NCI-H1436 (cell line): ENCODE results near the gene PARVG.

Source experiments
- DNase-seq: peaks from one replicate; lab custom pipeline; 2025; lab: John Stamatoyannopoulos, UW

The PARVG gene, protein sequence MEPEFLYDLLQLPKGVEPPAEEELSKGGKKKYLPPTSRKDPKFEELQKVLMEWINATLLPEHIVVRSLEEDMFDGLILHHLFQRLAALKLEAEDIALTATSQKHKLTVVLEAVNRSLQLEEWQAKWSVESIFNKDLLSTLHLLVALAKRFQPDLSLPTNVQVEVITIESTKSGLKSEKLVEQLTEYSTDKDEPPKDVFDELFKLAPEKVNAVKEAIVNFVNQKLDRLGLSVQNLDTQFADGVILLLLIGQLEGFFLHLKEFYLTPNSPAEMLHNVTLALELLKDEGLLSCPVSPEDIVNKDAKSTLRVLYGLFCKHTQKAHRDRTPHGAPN

DNA sequence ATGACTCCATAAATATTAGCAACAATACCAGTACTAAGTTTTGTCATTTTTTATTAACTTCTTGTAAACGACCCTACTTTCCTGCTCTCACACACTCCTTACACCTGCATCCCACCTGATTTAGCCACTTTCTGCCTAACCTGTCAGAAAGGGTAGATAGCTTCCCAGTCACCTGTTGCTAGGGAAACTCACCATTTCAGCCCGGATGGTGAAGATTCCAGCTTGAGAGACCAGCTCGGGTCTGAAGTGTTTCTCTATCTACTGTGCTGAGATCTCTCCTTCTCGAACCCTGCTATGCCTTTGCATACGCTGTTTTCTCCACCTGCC, at the start of gene PARVG:
Gene PARVG (plus strand): TSS at position 220 of the 327 bp plus-strand sequence. CDS start 2,405 bp downstream, outside the sequence.
- DNase-seq, result no peak

DNA sequence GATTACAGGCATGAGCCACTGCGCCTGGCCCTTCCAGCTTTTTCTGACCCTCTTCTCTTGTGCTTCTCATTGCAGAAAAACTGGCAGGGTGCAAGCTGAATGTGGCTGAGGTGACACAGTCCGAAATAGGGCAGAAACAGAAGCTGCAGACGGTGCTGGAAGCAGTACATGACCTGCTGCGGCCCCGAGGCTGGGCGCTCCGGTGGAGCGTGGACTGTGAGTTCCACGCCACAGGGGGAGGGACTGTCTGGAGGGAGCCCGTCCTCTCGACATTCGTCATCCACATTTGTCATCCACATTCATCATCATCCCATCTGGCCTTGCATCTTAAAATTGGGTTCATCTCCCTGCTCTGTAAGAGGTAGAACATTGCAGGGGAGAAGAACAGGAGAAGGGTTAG, 49.3 kb upstream of the PARVG start:
- DNase-seq, result no peak

DNA sequence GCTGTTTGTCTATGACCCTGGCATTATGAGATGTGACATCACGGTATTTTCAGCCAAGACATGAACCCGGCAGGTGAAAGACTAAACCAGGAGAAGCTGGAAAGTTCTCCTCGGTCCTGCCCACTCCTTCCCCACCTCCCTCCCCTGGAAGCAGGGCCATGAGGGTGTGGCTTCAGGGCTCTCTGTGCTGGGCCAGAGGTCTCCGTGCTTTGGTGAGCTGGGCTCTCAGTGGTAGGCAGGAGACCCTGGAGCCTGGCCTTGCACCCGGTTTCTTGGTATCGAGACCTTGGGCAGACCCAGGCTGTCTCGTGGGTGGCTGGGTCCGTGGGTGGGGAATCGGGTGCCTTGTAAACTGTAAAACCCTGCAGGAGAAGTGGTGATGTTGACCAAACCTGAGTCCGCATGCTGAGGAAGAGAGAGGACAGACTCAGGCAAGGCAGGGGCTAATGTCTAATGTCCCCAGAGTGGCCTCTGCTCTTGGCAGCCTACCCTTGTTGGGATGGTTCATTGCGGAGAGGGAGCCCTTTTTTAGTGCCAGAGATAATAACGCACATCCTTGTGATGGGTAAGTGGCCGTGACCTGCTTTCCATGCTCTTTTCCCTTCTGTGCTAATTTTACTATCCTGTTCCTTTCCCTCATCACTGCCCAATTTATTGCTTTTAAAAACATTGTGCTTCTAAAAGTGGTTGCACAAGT, 48.6 kb upstream of the PARVG start:
- DNase-seq, result no peak

DNA sequence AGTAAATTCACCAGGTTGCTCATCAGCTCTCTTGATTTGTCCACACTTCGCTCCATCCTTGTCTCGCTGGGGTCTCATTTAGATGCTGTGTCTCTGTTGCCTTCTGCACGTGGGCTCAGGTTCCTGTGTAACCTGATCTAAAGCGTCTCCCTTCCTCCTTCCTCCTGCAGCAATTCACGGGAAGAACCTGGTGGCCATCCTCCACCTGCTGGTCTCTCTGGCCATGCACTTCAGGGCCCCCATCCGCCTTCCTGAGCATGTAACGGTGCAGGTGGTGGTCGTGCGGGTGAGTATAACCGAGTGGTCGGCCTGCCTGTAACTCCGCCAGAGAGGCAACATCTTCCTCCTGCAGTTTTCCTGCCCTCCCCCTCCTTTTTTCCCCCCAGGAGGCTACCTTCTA, 48.0 kb upstream of the PARVG start:
- no peak for DNase-seq

DNA sequence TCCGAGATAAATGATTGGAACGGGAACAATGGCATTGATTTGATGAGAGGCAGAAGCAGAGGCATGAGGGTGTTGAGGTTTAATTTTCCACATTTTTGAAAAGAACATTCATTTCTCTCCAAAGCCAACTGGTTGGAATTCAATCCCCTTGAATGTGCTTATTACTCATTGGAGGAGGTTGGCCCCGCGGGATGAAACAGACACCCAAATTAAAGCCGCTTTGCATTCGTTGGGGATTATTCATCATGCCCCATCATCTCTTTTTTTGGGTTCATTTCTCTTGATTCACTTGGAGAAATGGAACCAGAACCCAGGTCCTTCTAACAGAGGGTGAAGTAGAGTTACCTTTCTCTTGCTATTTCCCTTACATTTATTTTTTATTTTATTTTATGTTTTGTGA, 47.6 kb upstream of the PARVG start:
- DNase-seq, result no peak

DNA sequence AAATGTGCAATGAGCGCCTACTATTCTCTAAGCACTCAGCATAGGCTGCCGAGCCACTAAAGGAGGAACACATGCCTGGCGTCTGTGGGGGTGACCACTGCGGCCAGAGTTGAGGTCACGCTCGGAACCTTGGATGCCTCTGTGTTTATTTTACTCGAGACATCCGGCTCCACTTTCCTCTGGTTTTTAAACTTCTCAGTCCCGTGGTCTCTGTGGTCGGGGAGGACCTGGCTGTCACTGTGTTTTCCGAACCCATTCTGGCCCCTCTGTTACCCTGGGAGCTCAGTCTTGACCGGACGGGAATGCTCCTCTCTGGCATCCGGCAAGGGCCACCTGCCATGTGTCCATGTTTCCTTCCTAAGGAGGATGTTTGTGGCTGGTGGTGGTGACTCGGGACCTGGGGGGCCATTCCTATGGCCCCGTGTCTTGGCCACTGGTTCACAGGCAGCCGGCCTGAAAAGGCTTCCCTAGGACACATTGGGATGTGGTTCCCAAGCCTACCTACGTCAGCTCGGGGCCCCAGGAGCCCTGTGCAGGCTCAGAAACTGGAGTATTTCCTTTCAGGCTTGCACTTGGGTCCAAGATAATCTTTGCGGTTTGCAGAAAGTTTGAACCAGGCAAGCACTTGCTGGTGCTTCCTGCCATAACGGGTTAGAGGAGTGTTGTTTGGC, 46.7 kb upstream of the PARVG start:
- DNase-seq, result no peak

DNA sequence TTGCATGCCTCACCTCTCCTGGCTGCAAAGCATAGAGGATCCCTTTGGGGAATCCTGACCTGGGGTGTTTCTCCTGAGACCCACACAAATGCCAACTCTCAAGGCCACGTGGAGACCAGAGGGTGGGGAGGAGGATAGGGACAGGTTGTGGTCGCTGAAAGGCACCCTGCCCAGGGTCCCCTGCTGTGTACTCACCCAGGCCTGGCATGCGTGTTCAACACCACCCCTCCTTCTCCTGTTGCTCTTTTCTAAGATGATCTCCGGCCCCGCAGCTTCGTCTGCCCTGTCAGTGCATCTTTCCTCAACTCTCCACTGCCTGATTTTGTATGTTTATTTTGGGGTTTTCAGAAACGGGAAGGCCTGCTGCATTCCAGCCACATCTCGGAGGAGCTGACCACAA, 44.6 kb upstream of the PARVG start:
- no peak for DNase-seq

DNA sequence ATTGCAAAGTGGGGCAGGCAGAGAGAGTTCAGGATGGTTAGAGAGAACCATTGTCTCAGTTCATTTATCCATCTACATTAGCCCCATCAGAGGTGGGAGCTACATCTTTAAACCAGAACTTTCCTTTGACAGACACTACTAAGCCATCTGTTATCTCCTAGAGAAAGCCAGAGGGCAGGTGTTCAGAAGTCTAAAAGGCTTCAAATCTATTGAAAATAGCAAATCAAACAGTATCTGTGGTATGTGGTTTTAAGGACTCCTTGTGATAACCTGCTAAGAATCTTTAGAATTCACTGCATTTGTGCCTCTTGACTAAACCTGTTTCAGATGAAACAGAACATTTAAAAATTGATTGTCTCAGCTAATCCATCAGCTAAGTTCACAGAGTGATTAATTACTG, 43.9 kb upstream of the PARVG start:
- DNase-seq, result no peak

DNA sequence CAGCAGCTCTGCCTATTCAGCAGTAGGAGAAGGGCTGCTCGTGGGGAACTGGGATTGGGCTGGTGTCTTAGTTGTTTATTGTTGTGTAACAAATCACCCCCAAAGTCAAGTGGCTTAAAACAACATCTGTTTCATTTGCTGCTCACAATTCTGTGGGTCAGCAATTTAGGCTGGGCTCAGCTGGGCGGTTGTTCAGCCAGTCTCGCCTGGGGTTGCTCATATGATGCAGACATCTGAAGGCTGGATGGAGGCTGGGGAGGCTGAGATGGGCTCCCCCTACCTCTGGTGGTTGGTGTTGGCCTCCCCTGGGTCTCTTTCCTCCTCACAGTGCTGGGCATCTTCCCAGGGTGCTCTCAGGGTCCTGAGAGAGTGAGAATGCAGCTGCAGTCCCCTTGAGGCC, 43.3 kb upstream of the PARVG start:
- no peak for DNase-seq

DNA sequence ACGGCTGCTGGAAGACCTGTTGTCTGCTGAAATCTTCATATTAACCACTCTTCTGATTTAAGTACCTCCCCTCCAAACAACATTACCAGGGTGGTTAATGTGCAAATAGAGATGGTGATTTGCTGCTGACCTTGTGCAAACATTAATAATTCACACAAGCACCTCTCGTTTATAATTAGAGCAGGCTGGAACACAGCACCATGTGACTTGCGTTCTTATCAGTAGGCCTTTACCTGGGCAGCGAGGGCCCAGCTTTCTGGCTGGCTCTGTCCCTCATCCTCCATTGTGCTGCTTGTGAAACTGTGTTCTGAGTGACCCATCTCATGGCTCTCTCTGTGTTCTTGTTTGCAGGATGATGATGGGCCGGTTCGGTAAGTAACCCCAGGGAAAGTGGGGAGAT, 41.0 kb upstream of the PARVG start:
- DNase-seq, result peak; percentile 31

DNA sequence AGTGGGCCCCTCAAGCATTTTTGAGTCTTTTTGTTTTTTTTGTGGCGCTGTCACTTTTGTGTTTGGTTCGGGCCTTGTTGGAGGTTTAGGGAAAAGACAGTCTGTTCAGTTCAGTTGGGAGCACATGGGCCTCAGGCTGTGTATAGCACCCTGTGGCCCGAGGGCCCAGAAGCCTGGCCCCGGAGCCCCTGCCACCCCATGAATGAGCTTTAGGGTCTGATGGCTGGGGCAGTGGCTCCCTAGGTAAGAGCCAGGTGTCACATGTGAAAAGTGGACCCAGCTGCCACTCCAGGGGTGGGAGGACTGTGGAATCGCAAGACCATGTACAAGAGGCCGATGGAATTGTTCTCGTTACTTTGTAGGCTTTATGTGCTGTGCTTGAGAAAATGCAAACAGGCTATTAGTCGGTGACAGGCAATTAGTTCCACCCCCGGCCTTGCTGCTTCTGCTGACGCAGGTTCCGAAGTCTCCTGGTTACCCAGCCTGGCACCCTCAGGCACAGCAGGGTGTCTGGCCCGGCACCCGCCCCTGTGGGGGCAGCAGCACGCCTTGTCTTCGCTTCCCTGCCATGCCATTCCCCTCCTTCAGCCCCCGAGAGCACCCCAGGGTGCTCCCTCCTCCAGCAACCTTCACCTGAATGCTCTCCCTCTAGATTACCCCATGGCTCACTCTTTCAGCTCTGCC, 38.2 kb upstream of the PARVG start:
- no peak for DNase-seq

DNA sequence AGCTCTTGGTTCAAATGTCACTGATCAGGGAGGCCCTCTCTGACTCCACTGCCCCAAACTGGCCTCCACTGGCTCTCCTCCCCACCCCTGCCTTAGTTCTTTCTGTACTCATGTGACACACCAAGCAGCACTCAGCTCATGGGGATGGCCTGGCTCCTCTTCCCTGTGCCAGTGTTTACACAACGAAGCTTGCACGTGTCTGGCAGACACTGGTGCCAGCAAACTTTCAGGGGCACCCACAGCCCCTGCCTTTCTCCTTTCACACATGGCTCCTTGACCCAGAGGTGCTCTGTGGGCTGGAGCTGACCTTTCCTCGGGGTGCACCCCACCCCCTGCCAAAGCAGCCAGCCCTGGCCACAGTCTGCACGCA, 37.6 kb upstream of the PARVG start:
- DNase-seq, result no peak

DNA sequence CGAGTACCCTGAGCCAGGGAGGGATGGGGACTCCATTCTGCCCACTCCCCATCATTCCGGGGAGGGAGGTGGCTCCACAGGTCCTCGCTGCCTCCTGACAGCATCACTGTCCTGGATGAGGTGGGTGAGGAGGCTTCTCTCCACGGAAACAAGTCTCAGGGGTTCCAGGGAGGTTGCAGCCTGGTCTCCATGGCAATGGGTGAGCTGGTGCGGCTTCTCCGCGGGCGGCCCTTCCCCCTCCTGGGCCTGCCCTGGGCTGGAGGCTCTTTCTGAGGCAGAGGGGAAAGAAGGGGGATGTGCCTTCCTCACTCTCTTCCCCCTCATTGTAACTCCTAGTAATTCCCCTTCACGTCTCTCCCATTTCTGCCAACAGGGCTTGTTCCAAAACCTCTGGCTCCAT, 37.1 kb upstream of the PARVG start:
- DNase-seq, result no peak

DNA sequence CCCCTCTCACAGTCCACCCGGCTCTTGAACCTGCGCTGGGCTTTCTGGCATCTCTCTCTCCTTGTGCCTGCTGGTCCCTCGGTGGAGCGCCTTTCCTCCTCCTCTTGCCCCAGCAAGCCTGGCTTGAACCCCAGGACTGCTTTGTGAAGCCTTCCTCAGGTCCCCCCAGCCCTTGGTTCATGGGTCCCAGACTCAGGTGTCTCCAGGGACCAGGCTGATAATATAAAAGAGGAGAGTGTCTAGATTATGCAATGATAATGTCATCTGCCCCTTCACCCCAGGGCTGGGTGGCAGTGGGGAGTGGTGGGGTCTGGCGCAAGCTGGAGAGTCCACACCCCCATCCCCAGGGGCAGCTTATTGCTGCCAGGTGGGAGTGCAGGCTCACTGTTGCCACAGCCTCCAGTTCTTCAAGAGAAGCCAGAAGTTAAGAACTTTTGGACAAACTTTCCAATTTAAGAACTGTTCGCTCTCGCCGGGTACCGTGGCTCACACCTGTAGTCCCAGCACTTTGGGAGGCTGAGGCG, 36.6 kb upstream of the PARVG start:
- DNase-seq, result no peak

DNA sequence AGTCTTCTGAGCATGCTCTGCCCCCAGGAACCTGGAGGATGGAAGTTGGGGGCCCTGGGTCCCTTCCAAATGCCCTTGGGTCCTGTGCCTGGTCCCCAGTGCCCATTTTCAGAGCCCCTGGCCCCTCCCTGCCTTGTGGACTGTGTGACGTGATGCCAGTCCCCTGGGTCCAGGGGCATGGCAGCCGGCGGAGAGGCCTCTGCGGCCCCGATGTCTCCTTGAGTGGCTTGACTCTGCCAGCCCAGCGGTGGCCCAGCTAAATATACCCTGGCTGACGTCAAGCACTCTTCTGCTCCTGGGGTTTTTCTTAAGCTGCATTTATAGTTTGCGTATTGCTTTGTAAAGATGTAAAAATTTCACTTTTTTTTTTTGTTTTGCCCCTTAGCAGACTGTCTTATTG, 35.2 kb upstream of the PARVG start:
- peak; percentile 15 for DNase-seq

DNA sequence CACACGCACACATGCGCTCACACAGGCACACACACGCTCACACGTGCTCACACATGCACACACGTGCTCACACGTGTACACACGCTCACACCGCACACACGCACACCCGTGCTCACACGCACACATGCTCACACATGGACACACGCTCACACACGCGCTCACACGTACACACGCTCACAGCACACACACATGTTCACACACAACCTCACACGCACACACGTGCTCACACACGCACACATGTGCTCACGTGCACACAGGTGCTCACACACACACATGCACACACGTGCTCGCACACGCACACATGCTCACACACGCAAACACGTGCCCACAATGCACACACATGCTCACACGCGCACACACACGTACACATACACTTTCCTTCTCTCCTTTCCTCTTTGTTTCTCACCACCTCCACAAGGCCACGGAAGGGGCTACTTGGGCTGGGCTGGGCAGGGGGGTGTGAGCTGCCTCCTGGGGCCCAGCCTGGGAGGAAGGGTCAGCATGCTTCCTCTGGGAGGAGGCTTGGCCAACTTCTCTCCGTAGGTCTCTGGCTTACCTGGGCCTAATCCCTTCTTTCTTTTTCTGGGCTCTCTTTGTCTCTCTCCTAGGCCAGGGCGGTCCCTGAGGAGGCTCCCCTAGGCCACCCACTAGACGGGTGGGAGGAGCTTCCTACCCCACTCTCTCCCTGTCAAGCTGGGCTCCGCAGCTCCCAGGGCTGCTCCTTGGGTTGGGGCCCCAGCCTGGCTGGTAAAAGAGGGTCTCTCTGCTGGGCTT, 34.5 kb upstream of the PARVG start:
- no peak for DNase-seq

DNA sequence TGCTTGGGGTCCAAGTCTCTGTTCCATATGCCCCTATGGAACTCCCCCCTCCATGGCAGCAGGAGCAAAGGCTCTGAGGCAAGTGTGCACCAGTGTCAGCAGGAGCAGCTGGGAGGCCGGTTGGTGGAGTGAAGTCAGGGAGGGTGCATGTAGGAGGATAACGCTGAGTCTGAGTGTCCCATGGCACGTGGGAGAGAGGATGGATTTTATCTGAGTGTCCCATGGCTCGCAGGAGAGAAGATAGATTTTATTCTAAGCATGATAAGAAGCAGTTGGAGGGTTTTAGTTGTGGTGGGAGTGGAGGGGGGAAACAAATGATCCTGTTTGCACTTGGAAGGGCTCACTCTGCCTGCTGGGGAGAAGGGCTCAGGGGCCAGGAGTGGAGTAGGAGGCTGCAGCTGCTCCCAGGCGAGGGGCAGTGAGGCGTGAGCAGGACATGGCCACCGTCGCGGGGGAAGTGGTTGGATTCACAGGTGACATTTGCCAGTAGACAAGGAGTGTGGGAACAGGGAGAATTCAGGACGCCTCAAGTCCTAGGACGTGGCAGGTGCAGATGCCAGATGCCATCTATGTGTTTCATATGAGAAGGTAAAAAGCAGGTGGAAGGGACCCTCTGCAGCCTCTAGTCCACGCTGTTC, 33.6 kb upstream of the PARVG start:
- no peak for DNase-seq

DNA sequence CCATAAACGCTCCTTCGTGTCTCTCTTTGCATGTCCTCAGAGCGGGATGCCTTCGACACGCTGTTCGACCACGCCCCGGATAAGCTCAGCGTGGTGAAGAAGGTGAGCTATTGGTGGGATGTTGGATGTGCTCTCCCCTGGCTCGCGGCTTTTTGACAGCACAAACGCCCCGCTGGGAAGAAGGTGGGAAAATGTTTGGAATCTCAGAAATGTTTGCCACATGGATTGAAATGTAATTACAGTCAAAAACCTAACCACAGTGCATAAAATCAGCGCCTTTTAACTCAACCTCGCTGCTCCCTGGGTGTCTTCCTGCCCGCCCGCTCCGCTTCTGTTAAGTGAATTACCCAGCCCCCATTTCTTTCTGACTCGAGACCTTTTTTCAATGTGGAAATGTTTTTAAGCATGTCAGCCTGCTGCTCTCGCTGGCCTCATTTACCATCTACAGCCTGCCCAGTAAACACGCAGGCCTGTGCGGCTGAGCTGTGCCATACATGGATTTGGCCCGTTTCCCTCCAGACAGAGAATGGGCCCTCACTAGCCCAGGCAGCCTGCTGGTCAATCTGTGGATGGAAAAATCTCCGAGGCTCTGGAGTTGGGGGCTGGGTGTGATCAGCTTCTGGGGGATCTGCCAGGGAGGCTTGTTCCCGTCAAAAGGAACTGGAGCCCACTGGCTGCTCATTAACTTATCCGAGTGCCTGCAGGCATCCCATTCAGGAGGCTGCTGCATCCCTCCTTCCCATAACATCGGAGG, 32.7 kb upstream of the PARVG start:
- no peak for DNase-seq

DNA sequence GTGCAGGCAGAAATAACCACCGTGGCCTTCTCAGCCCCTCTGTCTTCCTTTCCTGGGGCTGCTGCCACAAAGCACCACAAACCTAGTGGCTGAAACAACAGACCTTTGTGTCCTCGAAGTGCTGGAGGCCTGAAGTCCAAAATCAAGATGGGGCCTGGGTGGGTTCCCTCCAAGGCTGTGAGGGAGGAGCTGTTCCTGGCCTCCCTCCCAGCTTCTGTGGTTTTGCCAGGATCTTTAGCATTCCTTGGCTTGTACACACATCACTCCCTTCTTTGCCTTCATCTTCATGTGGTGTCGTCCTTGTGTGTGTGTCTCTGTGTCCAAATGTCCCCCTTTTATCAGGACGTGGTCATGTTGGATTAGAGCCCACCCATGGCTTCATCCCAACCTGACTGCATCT, 29.0 kb upstream of the PARVG start:
- no peak for DNase-seq

DNA sequence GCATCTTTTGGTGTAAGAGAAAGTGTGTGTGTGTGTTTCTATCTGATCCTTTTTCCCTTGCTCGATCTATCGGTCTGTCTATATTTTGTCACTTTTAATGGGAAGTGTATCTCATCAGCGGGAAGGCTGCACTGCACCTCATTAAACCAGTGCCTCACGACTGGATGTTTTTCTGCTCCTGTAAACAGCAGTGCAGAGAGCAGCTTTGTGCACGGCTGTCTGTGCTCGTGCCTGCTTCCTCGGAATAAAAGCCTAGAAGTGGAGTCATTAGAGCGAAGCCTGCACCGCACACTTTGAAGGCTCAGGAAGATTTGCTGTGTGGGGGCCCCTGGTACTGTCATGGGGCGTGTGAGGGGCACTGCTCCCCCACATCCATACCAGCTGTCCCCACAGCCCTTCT, 27.0 kb upstream of the PARVG start:
- DNase-seq, result no peak
